ENCODE measurements around the gene FOXI3.
"Not testable (repeated sequence)": the region's sequence is repeated elsewhere in the genome, so short reads cannot be mapped to it uniquely, and the experiment has no call there.

The FOXI3 gene

DNA sequence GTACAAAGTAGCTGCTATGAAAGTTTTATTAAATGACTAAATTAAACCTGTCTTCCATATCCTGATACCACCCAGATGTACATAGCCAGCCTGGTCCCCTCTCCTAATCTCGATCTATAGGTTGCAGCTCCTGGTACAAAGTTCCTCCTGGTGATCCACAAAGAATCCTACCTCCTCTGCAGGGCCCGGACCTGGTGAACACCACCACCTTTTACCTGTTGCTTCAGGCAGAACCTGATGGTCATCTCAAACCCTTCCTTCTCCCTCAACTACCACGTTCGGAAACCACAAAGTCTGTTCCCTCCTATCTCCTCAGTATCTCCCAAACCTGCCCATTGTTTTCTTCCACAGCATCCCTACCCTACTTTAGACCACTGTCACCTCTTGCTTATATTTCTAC, 15.5 kb downstream of the FOXI3 start:
- no peak for DNase-seq

DNA sequence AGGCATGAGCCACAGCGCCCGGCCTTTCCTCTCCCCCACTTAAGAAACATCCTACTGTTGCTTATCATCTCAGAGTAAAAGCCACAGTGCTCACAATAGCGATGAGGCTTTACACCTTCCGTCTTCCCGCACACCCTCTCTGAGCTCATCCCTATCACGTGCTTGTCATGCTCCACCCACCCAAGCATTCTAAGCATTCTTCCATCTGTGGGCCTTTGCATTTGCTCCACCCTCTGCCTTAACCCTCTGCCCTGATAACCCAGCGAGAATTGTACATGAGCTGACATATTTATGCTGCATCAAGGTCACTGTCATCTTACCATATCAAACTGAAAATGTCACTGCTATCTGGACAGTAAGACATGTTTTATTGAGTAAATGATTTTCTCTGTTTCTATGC, 22.6 kb downstream of the FOXI3 start:
- DNase-seq = no peak

DNA sequence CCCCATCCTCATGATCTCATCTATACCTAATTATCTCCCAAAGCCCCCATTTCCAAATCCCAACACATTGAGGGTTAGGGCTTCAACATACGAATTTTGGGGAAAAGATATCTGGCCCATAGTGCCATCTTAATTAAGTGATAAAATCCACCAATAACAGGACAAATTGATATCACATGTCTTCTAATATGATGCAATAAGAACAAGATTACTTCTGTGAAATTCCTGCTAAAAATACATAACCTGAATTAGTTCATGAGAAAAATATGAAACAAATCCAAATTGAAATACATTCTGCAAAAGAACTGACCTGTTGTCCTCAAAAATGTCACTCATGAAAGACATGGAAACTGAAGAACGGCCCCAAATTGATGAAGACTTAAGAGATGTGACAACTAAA, 28.8 kb downstream of the FOXI3 start:
- no peak for DNase-seq

DNA sequence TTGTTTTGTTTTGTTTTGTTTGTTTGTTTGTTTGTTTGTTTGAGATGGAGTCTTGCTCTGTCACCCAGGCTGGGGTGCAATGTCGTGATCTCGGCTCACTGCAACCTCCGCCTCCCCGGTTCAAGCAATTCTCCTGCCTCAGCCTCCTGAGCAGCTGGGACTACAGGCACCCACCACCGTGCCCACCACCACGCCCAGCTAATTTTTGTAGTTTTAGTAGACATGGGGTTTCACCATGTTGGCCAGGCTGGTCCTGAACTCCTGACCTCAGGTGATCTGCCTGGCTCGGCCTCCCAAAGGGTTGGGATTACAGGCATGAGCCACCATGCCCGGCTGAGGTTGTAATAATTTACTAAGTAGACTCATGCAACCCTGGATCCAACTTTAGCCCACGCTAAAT, 33.4 kb downstream of the FOXI3 start:
- DNase-seq = not testable (repeated sequence)

DNA sequence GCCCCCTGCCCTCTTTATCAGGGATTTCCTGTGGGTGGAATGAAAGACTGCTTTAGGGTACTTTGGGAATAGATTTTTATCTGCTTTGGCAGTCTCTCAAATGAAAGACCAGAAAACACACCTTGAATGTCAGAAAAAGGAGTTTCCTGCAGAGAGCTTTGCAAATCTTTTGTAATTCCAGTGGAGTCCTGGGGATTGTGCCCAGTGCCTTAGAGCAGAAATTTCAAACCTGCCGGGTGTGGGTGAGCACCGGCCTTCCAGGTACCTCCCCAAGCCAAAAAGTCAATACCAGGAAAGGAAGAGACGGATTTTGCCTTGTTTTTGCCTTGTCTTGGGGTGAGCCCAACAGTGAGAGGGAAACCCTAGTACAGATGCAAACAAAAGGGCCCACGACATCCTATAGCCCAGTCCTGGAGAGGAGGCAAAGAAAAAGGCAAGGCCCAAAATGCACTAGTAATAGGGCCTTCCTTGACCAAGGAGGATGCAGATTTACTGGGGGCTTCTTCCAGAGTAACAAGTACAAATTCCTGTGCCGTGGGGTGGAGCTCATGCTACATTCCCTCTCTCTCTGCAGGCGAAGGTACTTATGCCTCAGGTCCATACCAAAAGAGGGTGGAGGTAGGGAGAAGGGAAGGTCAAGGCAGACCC, 36.4 kb downstream of the FOXI3 start:
- no peak for DNase-seq

DNA sequence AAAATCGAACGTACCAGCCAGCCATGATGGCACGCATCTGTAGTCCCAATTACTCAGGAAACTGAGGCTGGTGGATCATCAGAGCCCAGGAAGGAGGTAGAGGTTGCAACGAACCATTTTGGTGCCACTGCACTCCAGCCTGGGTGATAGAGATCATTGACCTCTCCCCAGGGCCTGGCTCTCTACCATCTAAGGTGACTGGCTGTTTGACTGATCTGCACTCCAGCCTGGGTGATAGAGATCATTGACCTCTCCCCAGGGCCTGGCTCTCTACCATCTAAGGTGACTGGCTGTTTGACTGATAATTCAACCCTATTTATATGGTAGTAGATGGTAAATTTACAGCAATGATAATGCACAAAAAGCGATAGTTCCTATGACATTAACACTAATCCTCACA, 43.6 kb downstream of the FOXI3 start:
- not testable (repeated sequence) for DNase-seq

DNA sequence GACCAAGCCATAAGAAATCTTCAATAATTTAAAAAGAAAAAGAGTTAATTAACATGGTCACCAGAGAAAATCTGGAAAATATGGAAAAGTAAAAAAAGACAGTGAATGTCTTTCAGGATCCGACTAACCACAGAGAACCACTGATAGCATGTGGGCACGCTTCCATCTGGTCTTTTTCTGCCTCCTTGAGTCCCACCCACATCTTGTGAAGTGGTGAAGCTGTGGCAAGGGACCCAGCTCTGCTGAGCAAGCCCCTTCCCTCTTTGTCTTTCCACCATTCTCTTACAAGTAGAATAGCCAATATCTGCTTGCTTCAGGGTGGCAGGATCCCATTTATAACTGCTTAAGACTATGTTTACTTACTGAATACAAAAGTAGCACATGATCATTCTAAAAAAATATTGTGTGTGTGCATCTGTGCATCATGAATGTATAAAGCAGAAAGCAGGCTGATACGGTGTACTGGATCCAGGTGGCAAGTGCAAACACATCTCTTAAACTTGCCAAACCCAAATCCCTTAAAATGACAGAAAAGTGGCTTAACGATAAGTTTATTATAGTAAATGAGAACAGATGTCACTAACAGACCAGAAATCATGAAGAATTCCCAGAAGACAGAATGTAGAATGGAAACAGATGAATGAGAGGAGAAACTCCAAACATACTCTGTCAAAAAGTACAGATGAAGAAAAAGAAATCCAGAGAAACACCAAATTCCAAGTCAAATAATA, 52.3 kb downstream of the FOXI3 start:
- DNase-seq = no peak

DNA sequence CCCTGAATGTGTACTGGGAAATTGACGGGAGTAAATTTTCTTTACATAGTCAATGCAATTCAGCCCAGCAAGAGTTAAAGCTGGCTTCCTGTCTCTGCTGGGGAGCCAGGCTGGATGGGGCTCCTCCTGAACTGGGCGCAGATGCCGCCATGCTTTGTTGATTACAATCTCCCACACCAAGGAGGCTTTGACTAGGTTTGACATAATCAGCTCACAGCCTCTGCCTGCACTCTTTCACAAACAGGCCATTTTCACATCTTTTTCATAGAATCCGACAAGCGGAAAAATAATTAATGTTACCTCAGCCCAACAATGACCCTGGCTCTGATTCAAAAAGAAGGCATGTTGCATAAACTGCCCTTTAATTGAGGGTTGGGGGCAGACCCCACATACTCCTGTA, 54.3 kb downstream of the FOXI3 start:
- DNase-seq = no peak
